Neural cell (in vitro differentiated cells): ENCODE measurements around the gene SENP2.

Source experiments
- TAF1 ChIP-seq: IDR thresholded peaks from 2 replicates; pipeline ENCODE4 v1.6.1; 2012; ENCODE audit warnings: low read depth
- TF ChIP-seq, protein P1 (sequence below): fragments of 450-650 bp; IDR thresholded peaks from 2 replicates; pipeline ENCODE4 v1.5.1; 2014; ENCODE audit warnings: antibody characterized with exemption, mild to moderate bottlenecking, moderate library complexity; ENCODE audit not compliant: poor library complexity, severe bottlenecking

DNA sequence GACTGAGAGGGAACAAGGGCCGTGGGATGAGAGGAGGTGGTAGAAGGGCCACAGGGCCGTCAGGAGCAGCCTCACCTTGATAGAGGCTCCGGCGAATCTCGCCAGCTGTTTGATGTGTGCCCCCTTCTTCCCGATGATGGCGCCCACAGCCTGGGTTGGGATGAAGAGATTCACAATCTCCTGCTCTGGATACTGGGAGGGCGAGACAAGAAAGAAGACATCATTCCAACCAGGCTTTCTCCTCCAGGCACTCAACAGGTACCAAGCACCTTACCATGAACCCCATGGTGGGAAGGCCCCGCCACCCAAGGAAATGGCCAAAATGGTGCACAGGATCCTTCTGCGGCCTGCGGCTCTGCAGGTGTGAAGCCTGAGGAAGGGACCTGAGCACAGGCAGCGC is 71.1 kb downstream of the SENP2 start:
- no peak for TF ChIP-seq TAF1
- TF ChIP-seq, protein P1, sequence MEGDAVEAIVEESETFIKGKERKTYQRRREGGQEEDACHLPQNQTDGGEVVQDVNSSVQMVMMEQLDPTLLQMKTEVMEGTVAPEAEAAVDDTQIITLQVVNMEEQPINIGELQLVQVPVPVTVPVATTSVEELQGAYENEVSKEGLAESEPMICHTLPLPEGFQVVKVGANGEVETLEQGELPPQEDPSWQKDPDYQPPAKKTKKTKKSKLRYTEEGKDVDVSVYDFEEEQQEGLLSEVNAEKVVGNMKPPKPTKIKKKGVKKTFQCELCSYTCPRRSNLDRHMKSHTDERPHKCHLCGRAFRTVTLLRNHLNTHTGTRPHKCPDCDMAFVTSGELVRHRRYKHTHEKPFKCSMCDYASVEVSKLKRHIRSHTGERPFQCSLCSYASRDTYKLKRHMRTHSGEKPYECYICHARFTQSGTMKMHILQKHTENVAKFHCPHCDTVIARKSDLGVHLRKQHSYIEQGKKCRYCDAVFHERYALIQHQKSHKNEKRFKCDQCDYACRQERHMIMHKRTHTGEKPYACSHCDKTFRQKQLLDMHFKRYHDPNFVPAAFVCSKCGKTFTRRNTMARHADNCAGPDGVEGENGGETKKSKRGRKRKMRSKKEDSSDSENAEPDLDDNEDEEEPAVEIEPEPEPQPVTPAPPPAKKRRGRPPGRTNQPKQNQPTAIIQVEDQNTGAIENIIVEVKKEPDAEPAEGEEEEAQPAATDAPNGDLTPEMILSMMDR, result no peak
